SKM-1 (cell line): ENCODE measurements around the gene SLC8A2.

ENCODE experiments used
- DNase-seq: peaks from one replicate; lab custom pipeline; 2025; ENCODE audit not compliant: unreplicated experiment; lab: John Stamatoyannopoulos, UW

Gene SLC8A2

DNA sequence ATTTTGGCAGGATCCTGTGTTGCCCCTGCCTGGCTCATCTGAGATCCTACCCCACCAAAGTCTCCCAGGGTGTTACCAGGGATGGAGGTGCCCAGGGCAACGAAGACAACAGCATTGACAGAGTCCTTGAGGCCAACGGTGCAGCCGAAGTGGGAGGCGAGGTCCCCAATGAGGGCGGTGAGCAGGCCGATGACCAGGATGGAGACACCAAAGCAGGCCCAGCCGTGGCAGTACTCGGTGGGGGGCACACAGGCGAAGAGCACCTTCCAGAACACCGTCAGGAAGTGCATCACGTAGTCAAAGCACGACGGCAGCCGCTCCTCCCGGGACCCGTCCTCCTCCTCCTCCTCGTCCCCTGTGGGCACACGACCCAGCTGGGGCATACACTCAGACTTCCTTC, 39.6 kb downstream of the SLC8A2 start:
- no peak for DNase-seq

DNA sequence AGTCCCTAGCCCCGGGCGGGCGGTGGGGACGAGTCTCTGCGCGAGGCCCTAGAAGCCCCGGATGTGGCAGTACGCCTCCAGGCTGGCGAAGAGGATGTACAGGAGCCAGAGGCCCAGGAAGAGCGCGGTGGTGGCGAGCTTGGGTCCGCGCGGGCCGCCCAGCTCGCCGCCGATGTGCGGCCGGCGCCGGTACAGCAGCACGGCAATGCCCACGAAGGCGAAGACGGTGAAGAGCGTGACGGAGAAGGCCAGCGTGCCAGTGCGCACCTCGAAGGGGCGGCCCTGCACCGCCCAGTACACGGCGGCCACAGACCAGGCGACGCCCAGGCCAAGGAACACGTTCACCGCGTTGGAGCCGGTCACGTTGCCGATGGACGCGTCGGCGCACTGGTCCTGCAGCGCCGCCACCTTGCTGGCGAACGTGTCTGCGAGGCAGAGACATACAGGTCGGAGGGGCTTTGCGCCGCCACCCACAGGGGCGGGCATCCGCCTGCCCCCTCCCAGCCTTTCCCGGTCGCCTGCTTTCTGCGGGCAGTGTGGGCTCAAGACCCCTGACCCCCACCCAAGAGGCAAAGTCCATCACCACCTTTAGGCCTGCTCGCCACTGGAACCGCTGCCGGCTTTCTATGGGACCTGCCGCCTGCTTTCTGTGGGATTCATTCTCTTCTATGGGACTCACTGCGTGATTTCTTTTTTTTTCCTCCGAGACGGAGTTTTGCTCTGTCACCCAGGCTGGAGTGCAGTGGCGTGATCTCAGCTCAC, 41.5 kb downstream of the SLC8A2 start:
- DNase-seq: no peak

DNA sequence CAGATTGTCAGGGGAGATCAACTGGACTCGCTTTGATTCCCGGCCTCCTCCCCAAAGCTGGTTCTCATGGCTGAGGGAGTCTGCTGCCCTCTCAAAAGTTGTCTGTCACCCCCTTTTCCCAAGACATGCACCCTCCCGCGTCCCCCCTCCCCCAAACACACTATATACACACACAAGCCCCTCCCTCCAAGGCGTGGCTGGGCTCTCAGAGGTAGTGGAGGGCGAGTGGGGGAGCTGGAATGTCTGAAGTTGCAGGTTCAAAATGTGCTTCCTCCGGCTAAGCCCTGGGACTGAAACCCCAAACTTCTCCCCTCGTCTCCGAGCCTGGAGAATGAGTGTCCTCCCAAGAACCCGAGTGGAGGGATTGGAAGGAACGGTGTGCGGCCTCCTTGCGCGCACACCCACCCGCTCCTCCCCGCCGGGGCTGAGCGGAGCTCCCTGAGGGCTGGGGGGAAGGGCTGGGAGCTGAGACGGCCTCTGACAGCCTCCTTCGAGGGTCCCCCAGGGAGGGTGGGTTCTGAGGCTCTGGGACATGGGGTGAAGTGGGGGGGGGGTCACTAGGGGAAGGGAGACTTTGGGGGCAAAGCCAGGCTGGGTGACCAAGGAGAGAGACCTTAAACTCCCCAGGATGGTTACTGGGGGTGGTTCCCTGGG, 42.4 kb downstream of the SLC8A2 start:
- no peak for DNase-seq

DNA sequence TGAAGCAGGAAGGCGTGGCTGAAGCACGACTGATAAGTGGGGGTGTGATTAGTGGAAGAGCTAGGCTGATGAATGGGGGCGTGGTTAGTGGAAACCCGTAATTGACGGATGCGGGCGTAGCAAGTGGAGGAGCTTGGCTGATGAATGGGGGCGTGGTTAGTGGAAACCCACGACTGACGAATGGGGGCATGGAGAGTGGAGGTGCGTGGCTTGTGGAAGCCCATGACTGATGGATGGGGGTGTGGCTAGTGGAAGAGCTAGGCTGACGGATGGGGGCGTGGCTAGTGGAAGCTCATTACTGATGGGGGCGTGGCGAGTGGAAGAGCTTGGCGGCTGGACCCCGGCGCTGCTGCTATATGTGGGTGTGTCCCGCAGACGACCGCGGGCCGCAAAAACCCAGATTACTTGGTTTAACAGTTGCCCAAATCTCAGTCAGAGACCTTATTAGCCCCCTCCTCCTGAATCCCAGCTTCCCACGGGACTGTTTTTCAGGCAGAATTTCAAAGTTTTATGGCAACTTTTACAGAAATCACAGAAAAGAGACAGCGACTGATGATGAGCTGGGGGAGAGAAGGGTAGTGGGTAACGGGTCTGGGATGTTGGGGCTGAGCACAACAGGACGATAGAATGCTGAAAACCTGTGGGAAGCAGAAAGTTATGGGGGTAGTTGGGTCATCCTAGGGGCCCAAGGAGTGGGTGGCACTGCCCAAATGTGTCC, 43.4 kb downstream of the SLC8A2 start:
- DNase-seq: no peak

DNA sequence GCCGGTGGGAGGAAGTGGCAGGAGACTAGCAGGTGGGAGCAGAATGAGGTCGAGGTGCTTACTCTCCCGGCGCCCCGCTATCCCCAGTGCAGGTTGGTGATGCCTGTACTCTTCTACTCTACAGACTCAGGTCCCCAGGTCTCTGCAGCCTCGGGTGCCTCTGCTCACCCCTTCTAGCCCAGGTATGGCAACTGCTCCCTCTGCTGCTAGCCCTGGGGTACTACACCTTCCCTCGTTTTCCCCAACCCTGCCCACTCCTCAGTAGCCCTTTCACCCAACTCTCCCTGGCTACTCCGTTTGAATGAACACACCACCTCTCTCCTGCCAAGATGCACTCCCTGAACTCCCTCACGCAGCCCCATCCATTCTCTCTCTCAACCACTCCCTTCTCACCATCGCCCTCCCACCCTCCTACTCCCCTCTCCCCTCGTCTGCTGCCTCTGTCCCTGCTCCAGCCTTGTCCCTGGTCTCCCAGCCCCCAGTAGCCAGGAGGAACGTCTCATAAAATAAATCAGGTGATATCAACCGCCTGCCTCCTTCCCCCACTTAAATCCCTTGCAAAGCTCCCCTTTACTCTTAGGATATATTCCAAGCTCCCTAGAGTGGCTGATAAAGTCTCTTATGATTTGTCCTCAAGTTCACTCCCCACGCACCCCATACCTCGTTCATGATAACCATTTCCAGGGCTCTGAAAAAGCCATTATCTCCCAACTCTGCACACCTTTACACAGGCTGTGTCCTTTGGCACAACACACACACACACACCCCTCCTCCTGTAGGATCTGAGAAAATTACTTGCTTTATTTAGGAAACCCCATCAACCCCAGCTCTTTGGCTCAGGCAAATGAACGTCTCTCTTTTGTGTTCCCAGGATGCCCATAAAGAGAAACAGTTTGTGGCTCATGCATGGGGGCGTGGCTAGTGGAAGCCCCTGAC, 44.2 kb downstream of the SLC8A2 start:
- no peak for DNase-seq

DNA sequence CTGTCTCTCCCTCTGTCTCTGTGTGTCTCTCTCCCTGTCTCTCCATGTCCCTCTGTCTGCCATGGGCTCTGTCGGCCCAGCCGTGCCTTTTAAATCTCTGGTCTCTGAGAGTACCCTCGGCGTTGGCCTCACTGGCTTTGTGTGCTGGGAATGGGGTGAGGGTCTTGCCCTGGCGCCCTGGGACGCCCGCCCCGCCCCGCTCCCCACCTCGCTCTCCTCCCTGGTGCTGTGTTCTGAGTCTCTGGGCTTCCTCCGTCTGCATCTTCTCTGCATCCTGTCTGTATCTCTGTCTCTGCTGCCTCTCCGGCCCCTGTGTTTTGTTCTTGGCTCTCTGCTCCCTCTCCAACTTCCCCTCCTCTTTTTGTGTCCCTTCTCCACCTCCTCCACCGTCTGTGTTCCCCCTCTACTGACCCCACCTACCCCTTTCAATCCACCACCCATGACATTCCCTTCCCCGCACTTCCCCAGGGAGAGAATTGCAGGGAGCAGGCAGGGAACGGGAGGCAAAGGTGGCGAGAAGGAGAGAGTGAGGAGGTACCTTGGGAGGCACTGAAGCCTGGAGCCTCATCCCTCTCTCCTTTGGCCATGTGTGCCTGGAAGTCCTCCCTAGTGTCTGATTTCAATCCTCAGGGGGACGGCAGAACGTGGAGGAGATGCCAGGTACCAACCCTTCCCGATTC, 48.4 kb downstream of the SLC8A2 start:
- no peak for DNase-seq

DNA sequence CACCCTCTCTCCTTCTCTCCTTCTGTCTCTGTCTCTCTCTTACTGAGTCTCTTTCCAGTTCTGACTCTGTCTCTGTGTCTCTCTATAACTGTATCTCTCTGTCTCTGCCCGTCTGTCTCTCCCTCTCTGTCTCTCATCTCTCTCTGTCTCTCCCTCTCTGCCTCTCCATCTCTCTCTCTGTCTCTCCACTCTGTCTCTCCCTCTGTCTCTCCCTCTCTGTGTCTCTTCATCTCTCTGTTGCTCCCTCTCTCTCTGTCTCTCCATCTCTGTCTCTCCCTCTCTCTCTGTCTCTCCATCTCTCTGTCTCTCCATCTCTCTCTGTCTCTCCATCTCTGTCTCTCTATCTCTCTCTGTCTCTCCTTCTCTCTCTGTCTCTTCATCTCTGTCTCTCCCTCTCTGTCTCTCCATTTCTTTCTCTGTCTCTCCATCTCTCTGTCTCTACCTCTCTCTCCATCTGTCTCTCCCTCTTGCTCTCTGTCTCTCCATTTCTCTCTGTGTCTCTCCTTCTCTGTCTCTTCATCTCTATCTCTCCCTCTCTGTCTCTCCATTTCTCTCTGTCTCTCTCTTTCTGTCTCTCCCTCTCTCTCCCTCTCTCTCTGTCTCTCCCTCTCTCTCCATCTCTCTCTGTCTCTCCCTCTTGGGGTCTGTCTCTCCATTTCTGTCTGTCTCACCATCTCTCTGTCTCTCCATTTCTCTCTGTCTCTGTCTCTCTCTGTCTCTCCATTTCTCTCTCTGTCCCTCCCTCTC, 49.1 kb downstream of the SLC8A2 start:
- DNase-seq: no peak

DNA sequence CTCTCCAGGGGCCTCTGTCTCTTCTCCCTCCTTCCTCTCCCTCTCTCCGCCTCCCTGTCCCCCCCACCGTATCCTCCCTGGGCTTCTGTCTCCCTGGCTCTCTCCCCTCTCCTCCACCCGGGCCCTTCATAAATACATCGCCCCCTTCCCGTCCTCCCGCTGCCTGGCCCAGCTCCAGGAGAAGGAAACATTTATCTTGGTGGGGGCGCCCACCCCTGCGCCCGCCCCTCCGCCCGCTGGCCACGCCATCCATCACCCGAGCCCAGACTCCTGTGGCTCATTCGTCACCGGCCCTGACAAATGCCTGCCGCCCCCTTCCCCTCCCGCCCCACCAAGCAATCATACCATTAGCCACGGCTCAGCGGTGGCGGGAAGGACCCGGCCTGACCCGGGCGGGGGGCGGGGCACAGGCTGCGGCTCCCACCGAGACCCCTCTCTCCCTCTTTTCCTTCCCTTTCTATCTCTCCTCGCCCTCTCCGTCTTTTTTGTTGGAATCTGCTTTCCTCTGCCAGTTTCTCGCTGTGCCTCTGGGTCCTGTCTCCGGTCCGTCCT, 49.8 kb downstream of the SLC8A2 start:
- no peak for DNase-seq

DNA sequence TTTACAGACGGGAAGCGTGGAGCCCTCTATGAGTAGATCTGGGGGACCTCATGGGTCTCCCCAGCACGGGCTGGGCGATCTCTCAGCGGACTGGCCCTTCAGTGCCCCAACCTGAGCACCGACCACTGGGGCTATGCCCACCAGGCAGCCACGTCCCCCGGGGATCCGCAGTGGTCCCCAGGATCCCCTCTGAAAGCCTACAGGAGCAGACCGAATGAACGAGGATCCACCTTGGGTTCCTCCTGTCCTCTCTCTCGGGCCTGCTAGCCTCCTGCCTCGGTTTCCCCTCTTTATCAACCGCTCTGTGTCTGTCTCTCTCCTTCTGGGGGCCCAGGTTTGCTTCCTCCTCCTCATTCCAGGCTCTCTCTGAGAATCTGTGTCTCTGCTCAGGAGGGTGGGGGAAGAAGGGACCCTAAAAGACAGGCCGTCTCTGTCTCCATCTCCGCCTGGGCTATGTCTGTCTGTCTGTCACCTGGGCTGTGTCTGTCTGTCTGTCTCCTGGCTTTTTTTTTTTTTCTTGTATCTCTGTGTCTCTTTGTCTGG, 50.4 kb downstream of the SLC8A2 start:
- no peak for DNase-seq

DNA sequence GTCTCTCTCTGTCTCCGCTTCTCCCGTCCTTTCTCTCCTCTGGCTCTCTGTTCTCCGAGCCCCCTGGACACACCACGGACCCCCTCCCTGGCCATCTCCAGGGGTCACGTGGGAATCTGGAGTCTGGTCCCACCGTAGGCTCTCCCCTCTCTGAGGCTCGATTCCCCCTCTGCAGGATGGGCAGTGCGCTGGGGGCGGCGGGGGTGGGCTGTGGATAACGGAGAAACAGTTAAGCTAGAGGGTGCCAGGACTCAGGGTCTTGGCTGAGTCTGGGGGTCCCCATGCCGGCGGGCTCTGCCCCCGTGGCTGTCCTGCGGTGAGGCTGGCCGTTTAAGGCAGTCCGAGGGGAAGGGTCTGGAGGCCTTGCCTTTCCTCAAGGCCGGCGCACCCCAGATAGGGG, 51.9 kb downstream of the SLC8A2 start:
- DNase-seq: no peak

DNA sequence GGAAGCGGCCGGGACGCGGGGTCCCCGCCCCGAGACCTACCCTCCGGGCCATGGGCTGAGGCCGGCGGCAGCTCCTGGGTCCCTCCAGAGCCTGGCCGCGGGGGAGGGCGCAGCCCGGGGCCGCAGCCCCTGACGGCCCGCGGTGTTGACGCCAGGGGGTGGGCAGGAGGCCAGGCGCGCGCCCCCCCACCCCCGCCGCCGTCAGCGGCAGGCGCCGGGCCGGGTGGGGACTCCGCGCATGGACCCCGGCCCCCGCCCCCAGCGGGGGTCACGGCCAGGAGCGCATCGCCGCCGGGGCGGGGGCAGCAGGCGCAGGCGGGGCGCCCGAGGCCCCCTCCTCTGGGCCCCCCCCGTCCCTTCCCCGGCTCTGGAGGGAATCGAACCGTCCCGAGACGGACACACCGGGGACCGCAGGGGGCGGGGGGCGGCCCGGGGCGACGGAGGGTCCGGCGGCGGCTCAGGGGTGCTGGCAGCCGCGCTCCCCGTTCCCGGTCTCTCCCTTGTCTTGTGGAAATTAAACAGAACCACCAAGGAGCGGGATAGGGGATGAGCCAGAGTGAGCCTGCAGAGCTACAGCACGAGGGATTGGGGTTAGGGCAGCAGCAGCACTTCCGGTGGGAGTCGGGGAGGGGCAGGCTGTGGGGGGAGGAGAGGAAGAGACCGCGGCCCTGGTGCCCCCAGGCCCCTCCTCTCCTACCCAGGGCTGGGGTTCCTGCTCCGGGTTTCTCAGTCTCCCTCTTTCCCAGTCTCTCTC, 52.5 kb downstream of the SLC8A2 start, which contains the start of gene MEIS3:
MEIS3 (minus strand) TSS at position 498 of the 754 bp plus-strand sequence; CDS start at position 52, 446 bp downstream.
- DNase-seq: no peak

DNA sequence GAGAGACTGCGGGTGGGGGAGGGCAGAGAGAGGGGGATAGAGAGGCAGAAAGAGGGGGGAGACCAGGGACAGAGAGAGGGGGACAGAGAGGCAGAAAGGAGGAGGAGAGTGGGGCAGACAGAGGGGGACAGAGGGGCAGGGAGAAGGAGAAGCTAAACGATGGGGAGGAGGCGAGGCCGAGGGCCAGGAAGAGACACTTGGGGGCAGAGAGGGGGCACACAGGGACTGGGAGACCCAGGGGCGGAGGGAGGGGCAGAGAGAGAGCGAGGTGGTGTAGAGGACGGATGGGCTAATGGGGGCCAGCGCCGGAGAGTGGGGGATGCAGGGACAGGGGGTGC, 53.0 kb downstream of the SLC8A2 start:
- no peak for DNase-seq

DNA sequence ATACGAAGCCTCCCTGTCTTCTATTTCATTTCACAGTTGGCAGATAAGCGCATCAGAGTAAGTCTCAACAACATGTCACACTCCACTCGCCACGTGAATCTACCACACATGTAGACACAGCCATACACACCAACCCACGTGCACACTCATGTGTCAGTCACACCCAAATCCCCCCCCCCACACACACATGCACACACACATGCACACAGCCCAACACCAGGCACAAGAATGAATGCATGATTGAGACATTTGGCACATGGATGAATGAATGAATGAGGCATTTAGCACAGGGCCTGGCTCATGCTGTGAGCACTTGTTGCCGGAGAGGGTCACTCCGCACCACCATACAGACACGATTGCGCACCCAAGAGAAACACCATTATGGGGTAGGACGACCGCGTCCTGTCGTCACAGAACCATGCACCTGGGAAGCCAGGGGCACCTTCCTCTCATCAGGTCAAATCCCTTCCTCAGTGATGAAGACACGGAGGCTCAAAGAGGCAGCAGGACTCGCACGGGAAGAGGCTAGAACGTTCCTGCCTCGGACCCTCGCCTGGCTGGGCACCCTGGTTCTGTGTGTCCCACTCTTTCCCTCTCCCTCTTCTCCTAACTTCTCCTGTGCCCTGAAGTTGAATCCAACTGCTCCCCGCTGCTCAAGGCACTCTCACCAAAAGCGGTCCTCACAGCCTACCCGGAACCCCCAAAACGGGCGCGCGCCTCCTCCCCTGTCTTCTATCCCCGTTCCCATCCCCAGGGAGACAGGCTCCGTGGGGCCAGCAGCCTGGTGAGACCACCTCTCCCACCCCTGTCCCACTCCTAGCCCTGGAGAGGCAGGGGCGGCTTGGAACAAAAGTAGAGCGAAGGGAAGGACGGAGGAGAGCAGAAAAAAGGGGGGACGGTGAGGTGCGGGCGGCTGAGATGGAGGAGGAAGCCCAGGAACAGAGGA, 53.7 kb downstream of the SLC8A2 start:
- no peak for DNase-seq

DNA sequence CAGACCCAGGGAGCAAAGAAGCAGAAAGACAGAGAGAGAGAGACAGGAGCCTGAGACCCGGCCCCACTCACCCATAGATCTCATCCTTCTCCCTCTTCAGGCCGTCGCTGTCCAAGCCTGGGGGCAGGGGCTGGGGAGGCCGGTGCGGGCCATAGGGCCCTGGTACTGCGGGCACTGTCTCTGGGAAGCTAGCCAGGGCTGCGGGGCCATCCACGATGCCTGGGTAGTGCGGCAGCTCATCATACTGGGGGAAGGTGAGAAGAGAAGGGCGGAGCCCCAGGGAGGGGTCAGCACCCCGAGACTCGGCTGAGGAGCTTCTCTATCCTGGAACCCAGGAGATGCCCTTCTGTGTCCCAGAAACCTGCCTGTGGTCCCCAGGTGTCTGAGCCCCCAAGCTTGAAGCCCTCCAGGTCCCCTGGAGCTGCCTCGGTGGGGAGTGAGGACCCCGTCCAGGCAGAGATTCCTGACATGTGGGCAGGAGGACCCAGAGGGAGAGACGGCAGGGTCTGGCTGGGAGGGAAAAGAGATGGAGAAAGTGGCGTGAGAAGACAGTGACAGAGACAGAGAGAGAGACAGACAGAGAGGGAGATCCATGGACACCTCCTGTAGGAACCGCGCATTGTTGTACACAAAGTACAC, 54.5 kb downstream of the SLC8A2 start:
- no peak for DNase-seq

DNA sequence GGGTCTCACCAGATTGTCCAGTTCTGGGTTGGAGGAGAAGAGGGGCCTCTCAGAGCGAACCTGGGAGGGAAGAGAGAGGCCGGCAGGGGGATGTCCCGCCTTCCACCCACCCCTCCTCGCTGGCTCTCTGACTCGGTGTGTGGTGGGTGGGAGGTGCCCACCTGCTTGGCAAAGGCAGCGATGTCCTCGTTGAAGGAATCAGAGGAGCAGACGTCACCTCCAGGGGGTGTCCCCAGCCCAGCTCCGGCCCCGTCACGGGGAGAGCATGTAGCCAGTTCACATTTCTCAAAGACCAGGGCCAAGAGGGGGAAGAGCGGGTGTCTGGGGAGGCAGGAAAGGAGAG, 55.1 kb downstream of the SLC8A2 start:
- no peak for DNase-seq

DNA sequence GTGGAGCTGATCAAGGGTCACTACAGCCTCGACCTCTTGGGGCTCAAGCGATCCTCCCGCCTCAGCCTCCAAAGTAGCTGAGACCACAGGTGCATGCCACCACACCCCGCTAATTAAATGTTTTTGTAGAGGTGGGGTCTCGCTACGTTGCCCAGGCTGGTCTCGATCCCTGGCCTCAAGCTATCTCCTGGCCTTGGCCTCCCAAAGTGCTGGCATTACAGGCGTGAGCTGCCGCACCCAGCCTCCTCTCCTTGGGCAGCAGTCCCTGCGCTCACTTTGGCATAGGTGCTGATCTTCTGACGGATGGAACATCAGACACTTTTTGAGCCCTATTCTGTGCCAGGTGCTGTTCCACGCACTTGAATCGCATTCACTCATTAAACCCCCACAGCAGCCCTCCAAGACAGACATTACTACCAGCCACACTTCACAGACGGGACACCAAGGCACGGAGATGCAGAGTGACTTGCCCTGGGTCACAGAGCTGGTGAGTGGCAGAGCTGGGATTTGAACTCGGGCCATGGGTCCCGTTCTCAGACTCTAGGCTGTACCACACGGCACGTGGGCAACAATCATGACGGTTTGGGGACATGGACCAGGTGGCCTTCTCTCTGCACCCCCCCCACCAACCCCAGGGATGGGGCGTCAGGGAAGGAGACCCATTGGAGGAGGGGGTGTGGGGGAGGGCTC, 55.6 kb downstream of the SLC8A2 start:
- no peak for DNase-seq
